B cell (primary cell): ENCODE measurements around the gene SCYGR1. TPM values are rescaled to one million over a fixed set of nuclear protein-coding genes. Genes with fewer than 3 reads are reported as not detected.

ENCODE experiments used
- ATAC-seq: fragments of 200-7000 bp; cut with Tn5 transposase; one replicate; pipeline ENCODE4 v1.10.0; 2021; ENCODE audit warnings: low read depth, mild to moderate bottlenecking, moderate number of reproducible peaks, moderate library complexity
- CTCF ChIA-PET: fragments of 350-600 bp; sonication (Branson Sonifier 250); formaldehyde crosslinking; loops from one replicate; lab custom pipeline; 2021; ENCODE audit warnings: antibody characterized with exemption, inconsistent platforms; lab: Charles Lee
- POLR2A ChIA-PET: fragments of 350-600 bp; sonication (Branson Sonifier 250); formaldehyde crosslinking; loops from one replicate; lab custom pipeline; 2021; ENCODE audit warnings: antibody characterized with exemption; lab: Charles Lee
- DNase-seq: peaks from one replicate; pipeline ENCODE4 v3.0.0; 2013
- H2AFZ ChIP-seq: 2 replicates; pipeline ENCODE4 v1.6.1; 2012; ENCODE audit warnings: mild to moderate bottlenecking, low read depth, low read length; ENCODE audit not compliant: insufficient read depth, poor library complexity, severe bottlenecking
- H3K27ac ChIP-seq, 2 donors: 1 replicate in 1 of 2; 2 replicates in 1 of 2; pipeline ENCODE4 v1.5.1; 2012 to 2013; ENCODE audit warnings: low read length in 2 of 2, mild to moderate bottlenecking in 2 of 2, moderate library complexity in 1 of 2
- H3K27me3 ChIP-seq, 4 experiments: fragments of 200-600 bp in 1 of 4; sonication (generic) in 1 of 4; replicated peaks in 1 of 4; 1 replicate in 2 of 4; 2 replicates in 2 of 4; pipeline versions ENCODE4 v1.6.1 to v1.7.0; 2013 to 2016; ENCODE audit warnings: low read length in 3 of 4, mild to moderate bottlenecking in 2 of 4, mixed read lengths in 1 of 4, moderate library complexity in 1 of 4; ENCODE audit not compliant: insufficient read depth in 4 of 4, control insufficient read depth in 3 of 4; ENCODE audit errors: control extremely low read depth in 1 of 4
- H3K36me3 ChIP-seq, 2 experiments: replicated peaks in 1 of 2; 1 replicate in 1 of 2; 2 replicates in 1 of 2; pipeline versions ENCODE4 v1.6.1 to v1.7.1; 2013; ENCODE audit warnings: low read length in 1 of 2; ENCODE audit not compliant: insufficient read depth in 2 of 2, control insufficient read depth in 1 of 2; ENCODE audit errors: control extremely low read depth in 1 of 2, extremely low read depth in 1 of 2
- H3K4me1 ChIP-seq, 2 donors: fragments of 200-600 bp in 1 of 2; sonication (generic) in 1 of 2; 1 replicate in 1 of 2; 2 replicates in 1 of 2; pipeline versions ENCODE4 v1.5.1 to v1.6.1; 2013 to 2017; ENCODE audit warnings: low read length in 2 of 2; ENCODE audit not compliant: control insufficient read depth in 2 of 2, insufficient read depth in 2 of 2
- H3K4me2 ChIP-seq: replicated peaks from 2 replicates; pipeline ENCODE3; 2012; ENCODE audit warnings: mild to moderate bottlenecking, low read depth, low read length; ENCODE audit not compliant: poor library complexity, severe bottlenecking
- H3K4me3 ChIP-seq, 5 experiments: fragments of 200-600 bp in 1 of 5; sonication (generic) in 1 of 5; 1 replicate in 3 of 5; 2 replicates in 2 of 5; pipeline versions ENCODE4 v1.5.1 to v1.7.0; 2011 to 2016; ENCODE audit warnings: low read length in 4 of 5, mild to moderate bottlenecking in 4 of 5, low read depth in 2 of 5, control low read depth in 1 of 5, moderate library complexity in 1 of 5; ENCODE audit not compliant: insufficient read depth in 1 of 5; ENCODE audit errors: control extremely low read depth in 1 of 5, extremely low read depth in 1 of 5
- H3K79me2 ChIP-seq: fragments of 200-600 bp; sonication (generic); one replicate; pipeline ENCODE4 v1.6.0; 2016; ENCODE audit warnings: low read length; ENCODE audit not compliant: control insufficient read depth, insufficient read depth
- H3K9ac ChIP-seq: fragments of 200-600 bp; sonication (generic); 2 replicates; pipeline ENCODE4 v1.6.1; 2017; ENCODE audit warnings: mild to moderate bottlenecking, low read length, moderate library complexity
- H3K9me3 ChIP-seq, 3 donors: one replicate each; pipeline versions ENCODE4 v1.6.1 to v1.7.1; 2013; ENCODE audit warnings: low read length in 2 of 3; ENCODE audit not compliant: control insufficient read depth in 2 of 3, insufficient read depth in 1 of 3; ENCODE audit errors: control extremely low read depth in 1 of 3
- H4K20me1 ChIP-seq: 2 replicates; pipeline ENCODE4 v1.6.0; 2012; ENCODE audit warnings: mild to moderate bottlenecking, low read length; ENCODE audit not compliant: insufficient read depth, control insufficient read depth, poor library complexity, severe bottlenecking
- H3K27ac Mint-ChIP-seq: one replicate; pipeline ENCODE4 v1.8.0; 2021; ENCODE audit warnings: mixed read lengths
- H3K27me3 Mint-ChIP-seq: one replicate; pipeline ENCODE4 v1.8.0; 2021; ENCODE audit warnings: mixed read lengths
- H3K4me1 Mint-ChIP-seq: one replicate; pipeline ENCODE4 v1.8.0; 2021; ENCODE audit warnings: mixed read lengths
- H3K4me3 Mint-ChIP-seq: one replicate; pipeline ENCODE4 v1.8.0; 2021; ENCODE audit warnings: mixed read lengths
- H3K9me3 Mint-ChIP-seq: one replicate; pipeline ENCODE4 v1.8.0; 2022; ENCODE audit warnings: mixed read lengths; ENCODE audit not compliant: insufficient read depth
- CTCF ChIP-seq: fragments of 200-600 bp; IDR thresholded peaks from one replicate; pipeline ENCODE4 v1.8.0; 2022; ENCODE audit warnings: antibody characterized with exemption, mild to moderate bottlenecking
- EZH2 ChIP-seq: IDR thresholded peaks from 2 replicates; pipeline ENCODE4 v1.6.1; 2012; ENCODE audit warnings: borderline replicate concordance, low read depth, mild to moderate bottlenecking, moderate library complexity, low read length; ENCODE audit not compliant: insufficient read depth, poor library complexity, severe bottlenecking
- WGBS: methylation state at CpG from one replicate; pipeline ENCODE4 v1.1.5; 2013; ENCODE audit warnings: missing lambda C conversion rate; ENCODE audit not compliant: insufficient coverage; 5-methylcytosine and 5-hydroxymethylcytosine counted together
- intact Hi-C: fragments of 100-400 bp; cut with micrococcal nuclease; formaldehyde crosslinking; loops from one replicate; pipeline ENCODE4 v1.10.0; 2022
- polyA plus RNA-seq: library from polyadenylated mRNA; depleted of rRNA; stranded (reverse); fragments of >200 nt; gene quantifications from 2 replicates; pipeline ENCODE4 v1.2.3, GENCODE V29; 2012
- total RNA-seq, 2 donors: library from RNA; stranded (reverse); fragments of 120-200 nt in 1 of 2; gene quantifications; 1 replicate in 1 of 2; 2 replicates in 1 of 2; pipeline versions ENCODE4 v1.2.3 to v1.2.4, GENCODE V29; 2013 to 2022

SCYGR1 gene
- total and polyA plus RNA-seq, 2 donors (not counting 1 experiment from before 2014, with no cell fraction given) = not detected

- no peaks in the 10 kb centered on the region for H3K9me3 Mint-ChIP-seq
- H3K27me3 Mint-ChIP-seq = peaks cover 8% of the 10 kb centered on the region
- peaks cover 1% of the 10 kb centered on the region for H3K4me1 Mint-ChIP-seq
- 93% methylated on average over 6 of the region's 8 CpGs for WGBS
- H3K4me1 ChIP-seq = no peaks in the 10 kb centered on the region
- no peak overlapping the region for H3K27ac ChIP-seq
- H3K9ac ChIP-seq = no peak overlapping the region
- no peak overlapping the region for H3K4me3 Mint-ChIP-seq
- no peaks in the 10 kb centered on the region for H4K20me1 ChIP-seq
- DNase-seq = no peak
- no peak overlapping the region for H3K4me3 ChIP-seq
- H3K4me2 ChIP-seq = no peak overlapping the region
- ChIA-PET CTCF (interaction anchor here (0.7 kb wide), 1 partner anchor 93 kb away, joined by 3 read pairs; no protein-coding TSS in a partner anchor), POLR2A (no interaction called here)
- H3K79me2 ChIP-seq = no peaks in the 10 kb centered on the region
- no peak for ATAC-seq
- no peaks in the 10 kb centered on the region for H3K36me3 ChIP-seq
- no peak overlapping the region for H3K27ac Mint-ChIP-seq
- intact Hi-C loops = no loop called here
- TF ChIP-seq EZH2 (no peak), CTCF (no peak)
- peaks cover 0 to 2% (median 0%) of the 10 kb centered on the region in 3 donors for H3K9me3 ChIP-seq
- no peaks in the 10 kb centered on the region for H3K27me3 ChIP-seq
- no peak overlapping the region for H2AFZ ChIP-seq
These were observed 10.0 kb downstream of the SCYGR1 start for GRCh38 chr2:227377467-227378351.
